GM12874 (cell line): ENCODE results near the gene LYPD8.

Source experiments
- TF ChIP-seq, protein P1 (sequence below): IDR thresholded peaks from 2 replicates; pipeline ENCODE4 v1.5.1; 2011; ENCODE audit warnings: low read depth, mild to moderate bottlenecking, control low read depth, low read length, moderate library complexity; ENCODE audit not compliant: insufficient read depth

LYPD8 gene

DNA sequence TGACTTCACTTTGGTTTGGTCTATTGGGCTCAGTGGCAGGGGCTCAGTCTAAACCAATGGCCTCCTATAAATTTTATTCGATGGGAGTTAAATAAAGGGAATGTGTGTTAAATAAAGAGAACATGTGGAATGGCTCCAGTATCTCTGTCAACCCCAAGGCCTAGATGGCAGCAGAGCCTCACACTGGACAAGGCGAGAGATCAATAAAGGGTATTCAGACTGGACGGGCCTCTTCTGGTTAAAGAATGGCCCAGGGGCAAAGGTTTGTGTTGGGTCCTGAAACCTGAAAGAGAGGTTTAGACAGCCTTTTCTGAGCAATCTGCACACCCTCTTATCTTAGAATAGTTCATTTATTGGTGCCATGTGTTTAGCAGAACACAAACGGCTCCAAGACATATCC is 35.5 kb upstream of the LYPD8 start:
- TF ChIP-seq, protein P1, sequence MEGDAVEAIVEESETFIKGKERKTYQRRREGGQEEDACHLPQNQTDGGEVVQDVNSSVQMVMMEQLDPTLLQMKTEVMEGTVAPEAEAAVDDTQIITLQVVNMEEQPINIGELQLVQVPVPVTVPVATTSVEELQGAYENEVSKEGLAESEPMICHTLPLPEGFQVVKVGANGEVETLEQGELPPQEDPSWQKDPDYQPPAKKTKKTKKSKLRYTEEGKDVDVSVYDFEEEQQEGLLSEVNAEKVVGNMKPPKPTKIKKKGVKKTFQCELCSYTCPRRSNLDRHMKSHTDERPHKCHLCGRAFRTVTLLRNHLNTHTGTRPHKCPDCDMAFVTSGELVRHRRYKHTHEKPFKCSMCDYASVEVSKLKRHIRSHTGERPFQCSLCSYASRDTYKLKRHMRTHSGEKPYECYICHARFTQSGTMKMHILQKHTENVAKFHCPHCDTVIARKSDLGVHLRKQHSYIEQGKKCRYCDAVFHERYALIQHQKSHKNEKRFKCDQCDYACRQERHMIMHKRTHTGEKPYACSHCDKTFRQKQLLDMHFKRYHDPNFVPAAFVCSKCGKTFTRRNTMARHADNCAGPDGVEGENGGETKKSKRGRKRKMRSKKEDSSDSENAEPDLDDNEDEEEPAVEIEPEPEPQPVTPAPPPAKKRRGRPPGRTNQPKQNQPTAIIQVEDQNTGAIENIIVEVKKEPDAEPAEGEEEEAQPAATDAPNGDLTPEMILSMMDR = no peak

DNA sequence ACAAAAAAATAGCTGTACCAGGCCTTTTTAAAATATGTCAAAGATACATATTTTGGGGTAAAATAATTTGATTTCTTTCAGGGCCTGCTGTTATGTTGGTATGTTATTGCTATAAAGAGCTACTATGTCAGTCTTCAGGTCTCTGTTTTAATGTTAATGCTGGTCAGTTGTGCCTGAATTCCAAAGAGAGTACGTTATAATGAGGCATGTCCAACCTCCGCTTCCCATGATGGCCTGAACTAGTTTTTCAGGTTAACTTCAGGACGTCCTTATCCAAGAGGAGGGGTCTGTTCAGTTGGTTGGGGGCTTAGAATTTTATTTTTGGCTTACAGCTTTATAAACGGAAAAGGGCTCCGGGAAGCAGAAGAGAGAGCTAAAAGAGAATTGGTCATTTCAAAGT is 34.9 kb upstream of the LYPD8 start:
- TF ChIP-seq, protein P1 = no peak

DNA sequence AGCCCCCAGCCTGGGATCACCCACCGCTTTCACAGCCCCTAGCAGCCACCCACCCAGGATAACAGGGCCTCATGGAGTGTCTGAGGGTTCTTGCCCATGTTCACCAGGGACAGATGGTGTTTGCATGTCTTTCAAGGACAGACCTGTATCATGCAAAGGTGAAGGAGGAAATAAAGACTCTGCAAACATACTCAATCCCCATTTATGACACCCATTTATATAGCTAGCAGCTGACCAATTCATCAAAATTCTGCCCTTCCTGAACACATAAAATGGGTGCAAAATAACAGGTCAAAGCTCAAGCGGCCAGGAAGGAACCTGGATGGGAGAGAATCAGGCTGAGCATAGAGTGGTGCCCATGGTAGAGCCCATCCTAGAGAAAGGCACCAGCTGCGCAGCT is 32.8 kb upstream of the LYPD8 start:
- TF ChIP-seq, protein P1 = no peak

DNA sequence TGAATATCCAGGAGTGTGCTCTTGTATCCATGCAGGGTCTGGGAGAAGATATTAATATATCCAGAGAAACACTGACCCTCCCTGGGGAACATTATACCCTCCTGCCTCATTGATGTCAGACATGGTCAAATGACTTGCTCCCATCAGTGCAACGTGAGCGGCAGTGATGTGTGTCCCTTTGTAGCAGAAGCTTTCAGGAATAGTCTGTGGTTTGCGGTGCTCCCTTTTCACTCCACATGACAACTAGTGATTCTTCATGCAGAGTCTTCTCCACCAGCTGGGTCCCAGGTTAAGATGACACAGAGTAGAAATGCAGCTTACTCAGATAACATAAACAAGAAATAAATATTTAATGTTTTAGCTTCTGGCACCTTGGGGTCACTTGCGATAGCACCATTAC is 31.9 kb upstream of the LYPD8 start:
- TF ChIP-seq, protein P1 = no peak

DNA sequence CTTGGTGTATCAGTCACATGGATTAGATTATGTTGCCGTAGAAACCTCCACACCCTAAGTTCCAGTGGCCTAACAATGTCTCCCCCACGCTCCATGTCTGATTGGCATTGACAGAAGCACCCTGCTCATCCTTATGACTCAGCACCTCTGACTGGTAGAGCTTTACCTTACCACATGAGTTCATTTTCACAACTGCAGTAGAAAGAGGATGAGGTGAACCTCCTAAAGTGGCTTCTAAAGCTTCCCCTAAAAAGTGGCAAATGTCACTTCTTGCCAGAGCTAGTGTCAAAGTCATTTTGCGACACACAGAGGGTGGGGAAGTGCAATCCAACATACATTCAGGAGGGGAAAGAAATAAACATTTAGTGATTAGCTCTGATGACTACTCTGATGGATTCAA is 30.6 kb upstream of the LYPD8 start:
- TF ChIP-seq, protein P1 = no peak

DNA sequence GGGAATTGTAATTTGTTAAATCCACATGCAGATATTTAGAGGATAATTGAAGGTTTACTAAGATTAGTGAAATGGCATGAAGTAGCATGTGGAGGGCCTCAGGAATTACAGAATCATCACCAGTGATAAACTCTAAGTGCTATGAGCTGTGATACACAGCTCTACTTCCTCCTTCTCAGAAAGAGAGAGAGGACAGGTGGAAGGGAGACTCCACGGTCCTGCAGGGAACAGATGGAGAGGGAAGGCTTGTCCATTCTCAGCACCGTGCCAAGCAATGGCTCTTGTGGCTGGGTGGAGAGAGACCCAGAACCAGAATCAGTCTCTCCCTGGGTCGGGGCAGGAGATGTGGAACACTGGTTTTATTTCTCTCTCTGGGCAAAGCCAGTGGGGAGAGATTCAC is 27.8 kb upstream of the LYPD8 start:
- TF ChIP-seq, protein P1 = no peak

DNA sequence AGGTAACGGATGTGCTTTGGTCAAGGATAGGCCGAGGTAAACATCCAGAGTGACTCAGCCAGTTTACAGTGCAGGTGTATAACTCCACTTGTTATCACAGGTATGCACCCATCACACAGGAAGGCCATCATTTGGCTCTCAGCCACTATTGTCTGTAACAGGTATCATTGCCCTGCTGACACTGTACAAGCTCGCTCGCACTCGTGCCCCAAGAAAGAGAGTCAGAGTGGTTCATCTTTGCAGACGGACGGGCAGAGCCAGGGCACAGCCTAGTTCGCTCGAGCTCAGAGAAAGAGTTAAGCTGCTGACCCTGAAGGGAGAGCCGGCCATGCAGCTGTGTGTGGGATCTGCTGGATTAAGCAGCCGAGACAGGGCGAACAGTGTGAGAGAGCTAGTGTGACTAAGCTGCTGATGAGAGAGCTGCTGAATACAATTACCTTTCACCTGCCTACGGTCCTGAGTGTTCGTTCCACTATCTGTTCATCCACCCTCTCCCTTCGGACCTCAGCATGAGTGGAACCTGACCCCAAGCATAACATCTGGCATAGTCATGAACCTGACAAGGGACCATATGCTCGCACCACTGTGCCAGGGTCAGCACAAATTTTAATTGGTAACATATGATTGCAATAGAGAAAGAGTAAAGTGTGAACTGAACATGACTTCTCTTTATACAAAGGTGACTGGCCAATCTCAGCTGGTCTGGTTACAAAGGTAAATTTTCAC is 27.0 kb upstream of the LYPD8 start:
- TF ChIP-seq, protein P1 = no peak
